Lower leg skin (tissue), 4 donors: ENCODE measurements around the gene TGFBRAP1. TPM values are rescaled to one million over a fixed set of nuclear protein-coding genes. Genes with fewer than 3 reads are reported as not detected.

ENCODE experiments used
- DNase-seq, 2 donors: peaks; one replicate each; pipeline ENCODE4 v3.0.0-alpha.2; 2019; ENCODE audit warnings: low spot score in 2 of 2
- H3K4me3 ChIP-seq: fragments of 200-600 bp; sonication (generic); 2 replicates; pipeline ENCODE4 v1.5.1; 2017; ENCODE audit warnings: mild to moderate bottlenecking, low read depth; ENCODE audit not compliant: poor library complexity, severe bottlenecking
- CTCF ChIP-seq, 3 donors: fragments of 450-650 bp; IDR thresholded peaks; one replicate each; pipeline ENCODE4 v1.5.1; 2016; ENCODE audit warnings: antibody characterized with exemption in 3 of 3, mild to moderate bottlenecking in 3 of 3, moderate library complexity in 2 of 3
- POLR2A ChIP-seq, 2 donors: fragments of 450-650 bp; IDR thresholded peaks; one replicate each; pipeline ENCODE4 v1.6.1; 2016 to 2017; ENCODE audit warnings: antibody characterized with exemption in 2 of 2, mild to moderate bottlenecking in 1 of 2, moderate library complexity in 1 of 2
- WGBS, 2 donors: methylation state at CpG; one replicate each; pipeline ENCODE4 v1.1.5; 2018; 5-methylcytosine and 5-hydroxymethylcytosine counted together
- intact Hi-C: fragments of 100-400 bp; cut with DNase I; formaldehyde crosslinking; loops from one replicate; pipeline ENCODE4 v1.15.0; 2023; ENCODE audit warnings: low total_unique reads
- total RNA-seq, 4 donors: library from RNA; depleted of rRNA; stranded (reverse); fragments of >200 nt; gene quantifications; one replicate each; pipeline ENCODE4 v1.1.0, GENCODE V29; 2016

Gene TGFBRAP1
- total RNA-seq, 4 donors from 2014 or later: 30.2 to 35.2 (median 34.4) TPM

- no peak overlapping the region for H3K4me3 ChIP-seq
- intact Hi-C loops: no loop called here
- no peak for TF ChIP-seq POLR2A (IDR thresholded peaks at IDR 0.05)
- TF ChIP-seq CTCF (IDR thresholded peaks at IDR 0.05): no peak
- WGBS, 2 donors: 67 to 74% methylated on average over 4 of the region's 4 CpGs
- no peak for DNase-seq
These were observed 4.8 kb downstream of the TGFBRAP1 start for GRCh38 chr2:105324732-105325131.

- TF ChIP-seq POLR2A (IDR thresholded peaks at IDR 0.05): no peak
- TF ChIP-seq CTCF (IDR thresholded peaks at IDR 0.05): no peak
- intact Hi-C loops: no loop called here
- 75 to 84% methylated on average over 4 of the region's 4 CpGs for WGBS, 2 donors
- H3K4me3 ChIP-seq: no peak overlapping the region
- no peak for DNase-seq
These were observed 5.4 kb downstream of the TGFBRAP1 start for GRCh38 chr2:105324101-105324500.

- TF ChIP-seq CTCF (IDR thresholded peaks at IDR 0.05) (no peak), POLR2A (IDR thresholded peaks at IDR 0.05) (no peak)
- H3K4me3 ChIP-seq: no peak overlapping the region
- DNase-seq: no peak
- intact Hi-C loops: no loop called here
- WGBS, 2 donors: 75 to 88% methylated on average over 5 of the region's 5 CpGs
These were observed 6.4 kb downstream of the TGFBRAP1 start for GRCh38 chr2:105323111-105323510.

- DNase-seq: no peak
- no peak for TF ChIP-seq POLR2A (IDR thresholded peaks at IDR 0.05)
- TF ChIP-seq CTCF (IDR thresholded peaks at IDR 0.05): no peak
These were observed 7.5 kb downstream of the TGFBRAP1 start for GRCh38 chr2:105321875-105322646.

GRCh38 chr2:105320651-105321215 is 8.8 kb downstream of the TGFBRAP1 start:
- 69 to 79% methylated on average over 7 of the region's 7 CpGs for WGBS, 2 donors
- DNase-seq: no peak
- intact Hi-C loops: no loop called here
- no peak overlapping the region for H3K4me3 ChIP-seq
- TF ChIP-seq CTCF (IDR thresholded peaks at IDR 0.05): no peak
- no peak for TF ChIP-seq POLR2A (IDR thresholded peaks at IDR 0.05)

More at GRCh38 chr2:105321875-105322646, 7.5 kb downstream of the TGFBRAP1 start:
- intact Hi-C loops: no loop called here
- WGBS, 2 donors: 92 to 95% methylated on average over 3 of the region's 3 CpGs
- H3K4me3 ChIP-seq: no peak overlapping the region
